Measurements from ENCODE around the gene GIPC1. TPM values are rescaled to one million over a fixed set of nuclear protein-coding genes. Genes with fewer than 3 reads are reported as not detected.
"Not testable (repeated sequence)": the region's sequence is repeated elsewhere in the genome, so short reads cannot be mapped to it uniquely, and the experiment has no call there.

Gene GIPC1
- total and polyA plus RNA-seq, 12 donors, result 26.6 to 107 (median 64.3) TPM

GRCh38 chr19:14460935-14461334 is 35.0 kb downstream of the GIPC1 start:
- no peak overlapping the region for H3K4me3 ChIP-seq
- no peaks in the 10 kb centered on the region for H3K4me1 ChIP-seq (replicated peaks in 1 of 2)
- TF ChIP-seq POLR2A (IDR thresholded peaks at IDR 0.05), result no peak
- TF ChIP-seq CTCF (IDR thresholded peaks at IDR 0.05), result no peak
- WGBS, 4 donors, result 90 to 99% (median 95%) methylated on average over 2 of the region's 2 CpGs
- H3K36me3 ChIP-seq (replicated peaks in 1 of 2), result peaks cover 0 to 64% of the 10 kb centered on the region in 2 donors
- intact Hi-C loops (cut with DNase I), result no loop called here
- DNase-seq, result no peak
- no peaks in the 10 kb centered on the region for H3K9me3 ChIP-seq (replicated peaks in 1 of 3)
- no peak overlapping the region for H3K27ac ChIP-seq
- H3K27me3 ChIP-seq, result no peaks in the 10 kb centered on the region

DNA sequence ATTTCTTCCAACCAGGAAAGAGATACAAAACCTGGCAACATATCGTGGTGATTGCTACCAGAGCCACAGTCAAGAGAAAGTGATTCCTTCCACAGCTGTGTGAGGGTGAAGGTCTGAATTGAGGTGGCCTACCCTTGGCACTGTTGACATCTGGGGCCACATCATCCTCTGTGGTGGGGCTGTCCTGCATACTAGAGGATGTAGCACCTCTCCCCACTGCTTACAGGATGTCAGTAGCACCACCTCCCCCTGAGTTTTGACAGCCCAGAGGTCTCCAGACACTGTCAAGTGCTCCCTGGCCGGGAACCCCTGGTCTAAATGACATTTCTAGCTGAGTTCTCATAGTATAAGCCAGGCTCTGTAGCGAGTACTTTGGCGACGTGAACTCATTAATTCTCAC is 36.2 kb downstream of the GIPC1 start:
- no peak for TF ChIP-seq CTCF (IDR thresholded peaks at IDR 0.05)
- no peak for TF ChIP-seq POLR2A (IDR thresholded peaks at IDR 0.05)
- H3K4me3 ChIP-seq, result no peak overlapping the region
- no peaks in the 10 kb centered on the region for H3K27me3 ChIP-seq
- H3K4me1 ChIP-seq (replicated peaks in 1 of 2), result no peaks in the 10 kb centered on the region
- intact Hi-C loops (cut with DNase I), result no loop called here
- H3K27ac ChIP-seq, result no peak overlapping the region
- H3K9me3 ChIP-seq (replicated peaks in 1 of 3), result no peaks in the 10 kb centered on the region
- H3K36me3 ChIP-seq (replicated peaks in 1 of 2), result peaks cover 0 to 59% of the 10 kb centered on the region in 2 donors
- no peak for DNase-seq
- WGBS, 4 donors, result 62 to 83% (median 79%) methylated on average over 4 to 5 of the region's 5 CpGs

DNA sequence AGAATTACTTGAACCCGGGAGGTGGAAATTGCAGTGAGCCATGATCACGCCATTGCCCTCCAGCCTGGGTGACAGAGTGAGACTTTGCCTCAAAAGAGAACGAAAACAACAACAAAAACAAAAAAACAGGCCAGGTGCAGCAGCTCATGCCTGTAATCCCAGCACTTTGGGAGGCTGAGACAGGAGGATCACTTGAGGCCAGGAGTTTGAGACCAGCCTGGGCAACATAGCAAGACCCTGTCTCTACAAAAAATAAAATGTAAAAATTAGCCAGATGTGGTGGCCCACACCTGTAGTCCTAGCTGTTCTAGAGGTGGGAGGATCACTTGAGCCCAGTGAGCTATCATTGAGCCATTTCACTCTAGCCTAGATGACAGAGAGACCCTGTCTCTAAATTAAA is 43.6 kb downstream of the GIPC1 start:
- H3K4me3 ChIP-seq; H3K27ac ChIP-seq; H3K9me3 ChIP-seq (replicated peaks in 1 of 3); DNase-seq; H3K4me1 ChIP-seq (replicated peaks in 1 of 2); H3K27me3 ChIP-seq; intact Hi-C loops (cut with DNase I): not testable (repeated sequence)
- H3K36me3 ChIP-seq (replicated peaks in 1 of 2), result peaks cover 0 to 81% of the 10 kb centered on the region in 2 donors
- 96 to 100% (median 97%) methylated on average over 3 of the region's 3 CpGs for WGBS, 4 donors

DNA sequence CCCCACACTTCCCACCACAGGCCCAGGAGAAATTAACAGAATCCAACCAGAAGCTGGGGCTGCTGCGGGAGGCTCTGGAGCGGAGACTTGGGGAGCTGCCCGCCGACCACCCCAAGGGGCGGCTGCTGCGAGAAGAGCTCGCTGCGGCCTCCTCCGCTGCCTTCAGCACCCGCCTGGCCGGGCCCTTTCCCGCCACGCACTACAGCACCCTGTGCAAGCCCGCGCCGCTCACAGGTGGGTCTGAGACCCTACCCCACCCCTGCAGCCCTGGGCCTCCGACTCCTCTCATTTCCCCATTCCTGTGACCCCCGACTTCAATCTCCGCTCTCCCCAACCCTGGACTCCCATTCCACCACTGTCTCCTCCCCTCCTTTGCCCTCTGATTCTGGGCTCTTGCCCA is 45.1 kb downstream of the GIPC1 start:
- 96 to 99% (median 98%) methylated on average over 3 to 19 of the region's 19 CpGs for WGBS, 4 donors
- H3K9me3 ChIP-seq (replicated peaks in 1 of 3), result no peaks in the 10 kb centered on the region

More for the DNA sequence above, 45.1 kb downstream of the GIPC1 start:
- DNase-seq, result no peak
- no peaks in the 10 kb centered on the region for H3K27me3 ChIP-seq
- TF ChIP-seq POLR2A (IDR thresholded peaks at IDR 0.05) (no peak), CTCF (IDR thresholded peaks at IDR 0.05) (no peak)
- peaks cover 0 to 92% of the 10 kb centered on the region in 2 donors for H3K36me3 ChIP-seq (replicated peaks in 1 of 2)
- H3K27ac ChIP-seq, result no peak overlapping the region
- intact Hi-C loops (cut with DNase I), result no loop called here
- H3K4me1 ChIP-seq (replicated peaks in 1 of 2), result no peaks in the 10 kb centered on the region
- H3K4me3 ChIP-seq, result no peak overlapping the region

Data from adrenal gland (tissue), 12 donors.